Ascending aorta (tissue), 2 donors: ENCODE measurements around the gene TIE1. TPM values are rescaled to one million over a fixed set of nuclear protein-coding genes. Genes with fewer than 3 reads are reported as not detected.

Experiments
- DNase-seq, 2 donors: peaks; one replicate each; pipeline ENCODE4 v3.0.0-alpha.2; 2019; ENCODE audit warnings: low spot score in 2 of 2
- H3K27ac ChIP-seq, 2 donors: fragments of 200-600 bp; sonication (generic); one replicate each; pipeline ENCODE4 v1.5.1; 2016 to 2017; ENCODE audit warnings: mild to moderate bottlenecking in 1 of 2
- H3K27me3 ChIP-seq: fragments of 200-600 bp; sonication (generic); one replicate; pipeline ENCODE4 v1.5.1; 2017
- H3K36me3 ChIP-seq, 2 donors: fragments of 200-600 bp; sonication (generic); one replicate each; pipeline ENCODE4 v1.5.1; 2016
- H3K4me1 ChIP-seq, 2 donors: fragments of 200-600 bp; sonication (generic); one replicate each; pipeline ENCODE4 v1.5.1; 2016 to 2017; ENCODE audit warnings: mild to moderate bottlenecking in 1 of 2
- H3K4me3 ChIP-seq, 2 donors: fragments of 200-600 bp; sonication (generic); one replicate each; pipeline ENCODE4 v1.5.1; 2016 to 2017; ENCODE audit warnings: mild to moderate bottlenecking in 1 of 2
- H3K9me3 ChIP-seq, 2 donors: fragments of 200-600 bp; sonication (generic); one replicate each; pipeline ENCODE4 v1.5.1; 2016
- CTCF ChIP-seq, 3 experiments: fragments of 200-600 bp in 2 of 3; fragments of 450-650 bp in 1 of 3; sonication (generic) in 2 of 3; IDR thresholded peaks; one replicate each; pipeline ENCODE4 v1.5.1; 2016 to 2019; ENCODE audit warnings: antibody characterized with exemption in 3 of 3, mild to moderate bottlenecking in 1 of 3, moderate library complexity in 1 of 3
- intact Hi-C: fragments of 100-400 bp; cut with DNase I; formaldehyde crosslinking; loops from one replicate; pipeline ENCODE4 v1.15.1; 2023
- total RNA-seq: library from RNA; depleted of rRNA; stranded (reverse); fragments of >200 nt; gene quantifications from one replicate; pipeline ENCODE4 v1.1.0, GENCODE V29; 2016

TIE1 gene
- total RNA-seq, 1 donor from 2014 or later: 120 TPM

- DNase-seq: no peak
Measured at GRCh38 chr1:43286115-43286514, 14.7 kb upstream of the TIE1 start.

GRCh38 chr1:43286533-43286932, 14.2 kb upstream of the TIE1 start:
- H3K27ac ChIP-seq: no peak overlapping the region
- no peak for DNase-seq
- no peaks in the 10 kb centered on the region for H3K9me3 ChIP-seq
- intact Hi-C loops: no loop called here
- H3K4me3 ChIP-seq: no peak overlapping the region
- no peaks in the 10 kb centered on the region for H3K27me3 ChIP-seq
- H3K4me1 ChIP-seq: no peaks in the 10 kb centered on the region
- H3K36me3 ChIP-seq: no peaks in the 10 kb centered on the region
- TF ChIP-seq CTCF (IDR thresholded peaks at IDR 0.05): no peak

More at GRCh38 chr1:43286115-43286514, 14.7 kb upstream of the TIE1 start:
- Histone ChIP-seq H3K4me1 (no peaks in the 10 kb centered on the region), H3K4me3 (no peak overlapping the region), H3K9me3 (no peaks in the 10 kb centered on the region), H3K36me3 (no peaks in the 10 kb centered on the region), H3K27me3 (no peaks in the 10 kb centered on the region), H3K27ac (no peak overlapping the region)
- intact Hi-C loops: no loop called here
- no peak for TF ChIP-seq CTCF (IDR thresholded peaks at IDR 0.05)

GRCh38 chr1:43288058-43288784, 12.6 kb upstream of the TIE1 start:
- Histone ChIP-seq H3K4me3 (no peak overlapping the region), H3K36me3 (no peaks in the 10 kb centered on the region), H3K9me3 (no peaks in the 10 kb centered on the region), H3K4me1 (no peaks in the 10 kb centered on the region), H3K27me3 (no peaks in the 10 kb centered on the region), H3K27ac (no peak overlapping the region)
- intact Hi-C loops: no loop called here
- no peak for DNase-seq
- TF ChIP-seq CTCF (IDR thresholded peaks at IDR 0.05): no peak

GRCh38 chr1:43288785-43289706, 11.7 kb upstream of the TIE1 start:
- Histone ChIP-seq H3K9me3 (no peaks in the 10 kb centered on the region), H3K27ac (no peak overlapping the region), H3K27me3 (no peaks in the 10 kb centered on the region), H3K36me3 (no peaks in the 10 kb centered on the region), H3K4me1 (no peaks in the 10 kb centered on the region), H3K4me3 (no peak overlapping the region)
- TF ChIP-seq CTCF (IDR thresholded peaks at IDR 0.05): no peak
- DNase-seq: no peak
- intact Hi-C loops: no loop called here

- Histone ChIP-seq H3K4me3 (no peak overlapping the region), H3K36me3 (no peaks in the 10 kb centered on the region), H3K27me3 (no peaks in the 10 kb centered on the region), H3K27ac (no peak overlapping the region), H3K9me3 (no peaks in the 10 kb centered on the region), H3K4me1 (peaks cover 0 to 22% of the 10 kb centered on the region in 2 donors)
- no peak for DNase-seq
- TF ChIP-seq CTCF (IDR thresholded peaks at IDR 0.05): no peak
- intact Hi-C loops: no loop called here
Measured at GRCh38 chr1:43292216-43292615, 8.6 kb upstream of the TIE1 start.
